Measurements from ENCODE around the gene L3MBTL4.
"Not testable (repeated sequence)": the region's sequence is repeated elsewhere in the genome, so short reads cannot be mapped to it uniquely, and the experiment has no call there.

The L3MBTL4 gene

GRCh38 chr18:6079406-6079805 is 335.3 kb downstream of the L3MBTL4 start:
- DNase-seq: no peak

GRCh38 chr18:6078877-6079276 is 335.8 kb downstream of the L3MBTL4 start:
- no peak for DNase-seq

- not testable (repeated sequence) for DNase-seq
Measured at GRCh38 chr18:6072423-6072822, 342.3 kb downstream of the L3MBTL4 start.

- no peak for DNase-seq
Measured at GRCh38 chr18:6069539-6069938, 345.2 kb downstream of the L3MBTL4 start.

- DNase-seq: no peak
Measured at GRCh38 chr18:6069103-6069502, 345.6 kb downstream of the L3MBTL4 start.

GRCh38 chr18:6060149-6060548 is 354.6 kb downstream of the L3MBTL4 start:
- no peak for DNase-seq

GRCh38 chr18:6059551-6059950 is 355.2 kb downstream of the L3MBTL4 start:
- no peak for DNase-seq

- DNase-seq: no peak
Measured at GRCh38 chr18:6058941-6059340, 355.8 kb downstream of the L3MBTL4 start.

- DNase-seq: no peak
Measured at GRCh38 chr18:6057604-6058003, 357.1 kb downstream of the L3MBTL4 start.

- DNase-seq: peak; percentile 1
Measured at GRCh38 chr18:6056171-6056910, 358.4 kb downstream of the L3MBTL4 start.

GRCh38 chr18:6055711-6056110 is 359.0 kb downstream of the L3MBTL4 start:
- DNase-seq: no peak

GRCh38 chr18:6054256-6054842 is 360.4 kb downstream of the L3MBTL4 start:
- no peak for DNase-seq

- no peak for DNase-seq
Measured at GRCh38 chr18:6052449-6052913, 362.2 kb downstream of the L3MBTL4 start.

GRCh38 chr18:6047596-6047995 is 367.1 kb downstream of the L3MBTL4 start:
- not testable (repeated sequence) for DNase-seq

- peak; percentile 29 for DNase-seq
Measured at GRCh38 chr18:6044773-6045172, 369.9 kb downstream of the L3MBTL4 start.

GRCh38 chr18:6044319-6044718 is 370.4 kb downstream of the L3MBTL4 start:
- DNase-seq: no peak

GRCh38 chr18:6039055-6039454 is 375.7 kb downstream of the L3MBTL4 start:
- DNase-seq: no peak

GRCh38 chr18:6031442-6031841 is 383.3 kb downstream of the L3MBTL4 start:
- DNase-seq: no peak

GRCh38 chr18:6031002-6031401 is 383.7 kb downstream of the L3MBTL4 start:
- no peak for DNase-seq

- DNase-seq: no peak
Measured at GRCh38 chr18:6024745-6025248, 389.9 kb downstream of the L3MBTL4 start.

GRCh38 chr18:6023551-6023950 is 391.2 kb downstream of the L3MBTL4 start:
- DNase-seq: no peak

- peak; percentile 71 for DNase-seq
Measured at GRCh38 chr18:6022845-6023244, 391.9 kb downstream of the L3MBTL4 start.

- peak; percentile 79 for DNase-seq
Measured at GRCh38 chr18:6022074-6022444, 392.7 kb downstream of the L3MBTL4 start.

- peak; percentile 93 for DNase-seq
Measured at GRCh38 chr18:6021306-6022073, 393.2 kb downstream of the L3MBTL4 start.
